GM13976 (cell line): ENCODE measurements around the gene MRTFA.

ENCODE experiments used
- DNase-seq: peaks from one replicate; pipeline ENCODE4 v3.0.0; 2012; ENCODE audit warnings: low spot score
- in situ Hi-C: fragments of 300-500 bp; cut with MboI; formaldehyde crosslinking; loops from one replicate; pipeline ENCODE4 v1.12.0; 2022; ENCODE audit warnings: low sequenced_read_pairs, mixed read lengths, inconsistent platforms; ENCODE audit not compliant: unreplicated experiment
- TF ChIP-seq, protein P1 (sequence below): IDR thresholded peaks from 2 replicates; pipeline ENCODE4 v1.5.1; 2012; ENCODE audit warnings: borderline replicate concordance, mild to moderate bottlenecking; ENCODE audit not compliant: insufficient read depth; ENCODE audit errors: extremely low read depth, missing control alignments, control extremely low read depth

The MRTFA gene

DNA sequence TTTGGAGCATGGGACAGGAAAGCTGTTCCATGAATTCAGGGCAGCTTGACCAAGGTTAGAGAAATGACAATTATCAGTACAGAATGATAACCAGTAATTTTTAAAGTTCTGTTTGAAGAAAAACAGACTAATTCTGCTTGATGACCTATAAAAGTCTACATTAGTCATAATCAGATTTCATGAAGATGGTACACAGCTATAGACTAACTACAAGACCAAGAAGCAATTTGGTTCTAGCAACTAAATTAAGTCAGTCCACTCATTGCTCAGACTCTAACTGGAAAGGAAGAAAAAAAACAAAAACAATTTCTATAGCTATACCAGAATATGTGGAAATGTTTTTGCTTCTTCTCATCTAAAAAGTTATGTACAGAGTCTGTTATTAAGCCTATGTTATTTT is 24.9 kb downstream of the MRTFA start:
- in situ Hi-C loops = no loop called here
- DNase-seq = no peak
- TF ChIP-seq, protein P1, sequence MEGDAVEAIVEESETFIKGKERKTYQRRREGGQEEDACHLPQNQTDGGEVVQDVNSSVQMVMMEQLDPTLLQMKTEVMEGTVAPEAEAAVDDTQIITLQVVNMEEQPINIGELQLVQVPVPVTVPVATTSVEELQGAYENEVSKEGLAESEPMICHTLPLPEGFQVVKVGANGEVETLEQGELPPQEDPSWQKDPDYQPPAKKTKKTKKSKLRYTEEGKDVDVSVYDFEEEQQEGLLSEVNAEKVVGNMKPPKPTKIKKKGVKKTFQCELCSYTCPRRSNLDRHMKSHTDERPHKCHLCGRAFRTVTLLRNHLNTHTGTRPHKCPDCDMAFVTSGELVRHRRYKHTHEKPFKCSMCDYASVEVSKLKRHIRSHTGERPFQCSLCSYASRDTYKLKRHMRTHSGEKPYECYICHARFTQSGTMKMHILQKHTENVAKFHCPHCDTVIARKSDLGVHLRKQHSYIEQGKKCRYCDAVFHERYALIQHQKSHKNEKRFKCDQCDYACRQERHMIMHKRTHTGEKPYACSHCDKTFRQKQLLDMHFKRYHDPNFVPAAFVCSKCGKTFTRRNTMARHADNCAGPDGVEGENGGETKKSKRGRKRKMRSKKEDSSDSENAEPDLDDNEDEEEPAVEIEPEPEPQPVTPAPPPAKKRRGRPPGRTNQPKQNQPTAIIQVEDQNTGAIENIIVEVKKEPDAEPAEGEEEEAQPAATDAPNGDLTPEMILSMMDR = no peak

DNA sequence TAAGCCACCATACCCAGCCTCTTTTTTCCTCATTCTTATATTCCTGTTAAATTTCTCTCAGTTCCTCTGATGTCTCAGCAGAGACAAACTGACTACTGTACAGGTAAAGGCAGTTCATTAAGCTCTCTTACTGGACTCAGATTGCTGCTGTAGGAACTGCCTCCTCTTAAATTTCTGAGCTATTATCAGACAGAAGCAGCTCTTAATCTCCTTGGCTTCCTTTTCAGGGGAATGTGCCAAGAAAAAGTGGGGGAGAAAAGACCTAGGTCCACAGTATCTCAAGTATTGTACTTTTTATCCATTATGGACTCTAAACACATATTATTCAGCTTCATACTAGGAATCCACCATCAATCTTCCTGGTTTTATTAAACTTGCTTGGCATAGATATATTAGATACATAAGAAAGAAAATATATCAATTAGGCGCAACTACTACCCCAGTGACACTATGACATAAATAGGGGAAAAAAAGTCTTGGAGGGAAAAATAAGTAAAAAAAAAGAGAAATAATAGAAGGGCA is 26.1 kb downstream of the MRTFA start:
- TF ChIP-seq, protein P1 = no peak
- DNase-seq = no peak
- in situ Hi-C loops = no loop called here

DNA sequence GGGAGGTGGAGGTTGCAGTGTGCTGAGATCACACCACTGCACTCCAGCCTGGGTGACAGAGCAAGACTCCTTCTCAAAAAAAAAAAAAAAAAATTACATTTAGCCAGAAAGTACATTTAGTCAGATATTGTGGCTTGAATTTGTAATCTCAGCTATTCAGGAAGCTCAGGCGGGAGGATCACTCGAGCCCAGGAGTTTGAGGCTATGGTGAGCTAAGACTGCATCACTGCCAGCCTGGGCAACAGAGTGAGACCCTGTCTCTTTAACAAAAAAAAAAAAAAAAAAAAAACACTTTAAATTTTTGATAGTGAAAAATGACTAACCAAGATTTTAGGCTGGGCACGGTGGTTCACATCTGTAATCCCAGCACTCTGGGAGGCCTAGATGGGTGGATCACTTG is 27.3 kb downstream of the MRTFA start:
- TF ChIP-seq, protein P1 = no peak
- no peak for DNase-seq
- in situ Hi-C loops = no loop called here

DNA sequence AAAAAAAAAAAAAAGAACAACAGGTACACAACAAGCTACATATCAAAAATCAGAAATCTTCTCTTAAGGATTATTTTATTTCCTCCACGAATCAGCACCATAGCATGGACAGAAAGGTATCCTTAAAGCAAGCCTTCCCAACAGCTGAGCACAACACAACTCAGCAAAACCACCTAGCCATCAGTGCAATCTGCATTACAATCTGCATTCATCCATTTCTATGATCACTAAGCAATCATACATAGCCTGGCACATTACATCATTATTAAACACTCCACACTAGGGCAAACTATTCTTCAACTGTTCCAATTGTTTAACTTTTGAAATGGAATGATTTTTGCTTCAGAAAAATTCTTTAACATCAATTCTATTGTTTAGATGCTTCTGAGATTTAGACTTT is 29.0 kb downstream of the MRTFA start:
- DNase-seq = no peak
- in situ Hi-C loops = no loop called here
- TF ChIP-seq, protein P1 = no peak

DNA sequence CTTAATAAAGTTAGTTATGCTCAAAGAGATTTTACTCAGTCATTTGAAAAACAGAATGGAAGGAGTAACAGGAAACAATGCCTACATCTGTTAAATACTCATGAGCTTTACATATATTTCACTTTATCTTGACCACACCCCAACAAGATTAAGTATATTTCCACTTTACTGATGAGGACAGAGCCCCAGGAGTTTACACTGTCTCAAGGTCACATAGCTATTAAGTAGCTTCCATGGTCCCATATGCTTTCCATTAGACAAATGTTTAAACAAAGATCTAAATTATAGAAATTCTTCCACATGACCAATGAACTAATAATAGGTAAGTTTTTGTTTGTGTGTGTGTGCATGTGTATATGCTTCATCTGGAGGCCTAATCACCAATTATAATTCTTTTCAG is 30.2 kb downstream of the MRTFA start:
- TF ChIP-seq, protein P1 = no peak
- in situ Hi-C loops = no loop called here
- no peak for DNase-seq

DNA sequence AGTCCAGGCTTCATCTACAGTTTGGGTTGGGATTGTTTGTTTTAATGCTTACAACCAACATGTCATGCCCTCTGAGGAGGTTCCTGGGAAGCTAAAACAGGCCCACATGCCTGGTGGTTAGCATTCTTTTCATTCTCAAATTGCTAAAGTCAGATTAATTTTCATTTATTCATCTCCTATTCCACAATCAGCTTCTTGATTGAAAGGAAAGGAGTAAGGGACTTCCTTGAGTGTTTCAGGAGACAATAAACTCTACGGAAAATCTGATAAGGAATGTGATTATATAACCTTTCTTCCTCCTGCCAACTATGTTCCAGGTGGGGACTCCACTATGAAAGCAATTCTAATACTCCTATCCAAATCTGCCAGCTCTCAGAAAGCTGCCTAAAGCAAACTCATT is 30.8 kb downstream of the MRTFA start:
- TF ChIP-seq, protein P1 = no peak
- DNase-seq = no peak
- in situ Hi-C loops = no loop called here
